Muscle layer of colon (tissue), 2 donors: ENCODE data around the gene ZFR2.

Experiments
- H3K27ac ChIP-seq: one replicate; pipeline ENCODE4 v1.7.0; 2013; ENCODE audit warnings: low read depth, mild to moderate bottlenecking, low read length, moderate library complexity
- H3K27me3 ChIP-seq, 2 donors: one replicate each; pipeline ENCODE4 v1.7.0; 2013; ENCODE audit warnings: low read length in 2 of 2, mild to moderate bottlenecking in 2 of 2; ENCODE audit not compliant: insufficient read depth in 2 of 2, control insufficient read depth in 1 of 2
- H3K36me3 ChIP-seq: one replicate; pipeline ENCODE4 v1.7.0; 2013; ENCODE audit warnings: mild to moderate bottlenecking, low read length; ENCODE audit not compliant: insufficient read depth
- H3K4me1 ChIP-seq: one replicate; pipeline ENCODE4 v1.7.0; 2013; ENCODE audit warnings: mild to moderate bottlenecking, low read length; ENCODE audit not compliant: insufficient read depth
- H3K4me3 ChIP-seq, 2 donors: one replicate each; pipeline ENCODE4 v1.7.0; 2013; ENCODE audit warnings: low read length in 2 of 2, low read depth in 1 of 2, mild to moderate bottlenecking in 1 of 2, moderate library complexity in 1 of 2
- H3K9ac ChIP-seq: one replicate; pipeline ENCODE4 v1.7.0; 2013; ENCODE audit warnings: low read length
- H3K9me3 ChIP-seq: one replicate; pipeline ENCODE4 v1.7.0; 2013; ENCODE audit warnings: mild to moderate bottlenecking, low read length
- donor health status: abdominal sarcoma.
- donor health status: Adenocarcinoma of cecum.

The ZFR2 gene

DNA sequence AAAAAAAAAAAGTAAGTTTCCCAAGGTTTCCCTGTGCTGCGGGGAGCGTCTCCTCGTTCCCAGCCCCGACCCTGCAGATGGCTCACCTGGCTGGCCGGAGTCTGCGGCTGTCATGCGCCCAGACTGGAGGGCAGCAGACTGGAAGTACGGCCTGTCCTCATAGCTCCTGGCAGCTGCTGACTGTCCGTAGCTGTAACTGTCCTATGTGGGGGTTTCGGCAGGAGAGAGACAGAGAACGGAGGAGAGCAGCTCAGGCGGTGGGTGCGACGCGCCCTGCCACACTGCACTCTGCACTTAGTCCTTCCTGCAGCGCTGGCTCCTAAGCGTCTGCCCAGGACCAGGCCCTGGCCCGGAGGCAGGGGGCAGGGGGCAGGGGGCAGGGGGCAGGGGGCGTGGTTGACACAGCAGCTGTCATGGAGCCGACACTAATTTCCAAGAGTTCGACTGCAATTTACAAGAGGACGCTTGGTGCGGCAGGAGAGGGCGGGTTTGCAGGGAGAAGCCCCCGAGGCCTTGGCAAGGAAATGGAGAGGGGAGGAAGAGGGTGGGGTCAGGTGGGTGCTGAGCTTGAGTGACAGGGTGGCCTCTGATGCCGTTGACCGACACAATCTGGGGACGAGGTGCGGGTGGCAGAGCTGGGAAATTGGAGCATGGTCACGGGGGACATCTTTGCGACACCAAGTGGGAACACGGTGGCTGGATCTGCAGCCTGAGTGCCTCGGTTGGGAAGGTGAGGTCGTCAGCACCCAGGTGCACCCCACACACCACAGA lies 35.1 kb downstream of the ZFR2 start:
- H3K27me3 ChIP-seq = peaks cover 0 to 5% of the 10 kb centered on the region in 2 donors
- H3K4me3 ChIP-seq = no peak overlapping the region
- no peaks in the 10 kb centered on the region for H3K9me3 ChIP-seq
- H3K4me1 ChIP-seq = no peaks in the 10 kb centered on the region
- no peaks in the 10 kb centered on the region for H3K36me3 ChIP-seq
- no peak overlapping the region for H3K27ac ChIP-seq
- no peak overlapping the region for H3K9ac ChIP-seq

DNA sequence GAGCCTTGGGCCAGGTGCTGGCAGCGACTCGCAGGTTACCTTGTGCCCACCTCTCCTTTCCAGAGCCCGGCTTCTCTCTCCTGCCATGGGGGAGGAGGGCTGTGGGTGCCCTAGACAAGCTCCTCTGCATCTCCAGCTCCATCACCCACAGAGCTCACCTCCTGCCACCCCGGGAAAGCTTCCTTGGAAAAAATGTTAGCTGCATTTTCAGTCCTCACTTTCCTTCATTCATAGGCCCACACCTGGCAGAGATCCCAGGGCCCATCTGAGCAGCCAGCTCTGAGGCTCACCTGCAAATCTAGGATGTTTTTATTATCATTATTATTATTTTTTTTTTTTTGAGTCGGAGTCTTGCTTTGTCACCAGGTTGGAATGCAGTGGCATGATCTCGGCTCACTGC lies 36.8 kb downstream of the ZFR2 start:
- peaks cover 0 to 5% of the 10 kb centered on the region in 2 donors for H3K27me3 ChIP-seq
- no peaks in the 10 kb centered on the region for H3K9me3 ChIP-seq
- no peaks in the 10 kb centered on the region for H3K4me1 ChIP-seq
- H3K4me3 ChIP-seq = no peak overlapping the region
- H3K27ac ChIP-seq = no peak overlapping the region
- H3K9ac ChIP-seq = no peak overlapping the region
- no peaks in the 10 kb centered on the region for H3K36me3 ChIP-seq

DNA sequence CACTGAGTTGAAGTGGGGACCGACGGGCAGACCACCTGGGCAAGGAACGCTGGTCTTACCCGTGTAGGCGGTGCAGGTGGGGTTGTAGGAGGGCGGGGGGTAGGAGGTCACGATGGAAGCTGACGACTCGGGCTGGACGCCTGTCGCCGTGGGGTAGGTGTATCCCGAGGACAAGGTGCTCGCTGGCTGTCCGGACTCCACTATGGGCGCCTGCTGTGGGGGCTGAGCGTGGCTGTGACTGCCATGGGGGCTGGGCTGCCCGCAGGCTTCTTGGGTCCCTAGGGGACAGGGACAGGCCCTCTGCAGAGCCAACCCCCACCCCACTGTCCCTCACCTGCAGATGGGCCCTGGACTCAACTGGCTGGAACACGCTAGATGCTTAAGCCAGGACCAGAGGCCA lies 37.2 kb downstream of the ZFR2 start:
- H3K9ac ChIP-seq = no peak overlapping the region
- H3K4me3 ChIP-seq = no peak overlapping the region
- H3K9me3 ChIP-seq = no peaks in the 10 kb centered on the region
- no peak overlapping the region for H3K27ac ChIP-seq
- H3K27me3 ChIP-seq = peaks cover 0 to 5% of the 10 kb centered on the region in 2 donors
- no peaks in the 10 kb centered on the region for H3K36me3 ChIP-seq
- no peaks in the 10 kb centered on the region for H3K4me1 ChIP-seq

DNA sequence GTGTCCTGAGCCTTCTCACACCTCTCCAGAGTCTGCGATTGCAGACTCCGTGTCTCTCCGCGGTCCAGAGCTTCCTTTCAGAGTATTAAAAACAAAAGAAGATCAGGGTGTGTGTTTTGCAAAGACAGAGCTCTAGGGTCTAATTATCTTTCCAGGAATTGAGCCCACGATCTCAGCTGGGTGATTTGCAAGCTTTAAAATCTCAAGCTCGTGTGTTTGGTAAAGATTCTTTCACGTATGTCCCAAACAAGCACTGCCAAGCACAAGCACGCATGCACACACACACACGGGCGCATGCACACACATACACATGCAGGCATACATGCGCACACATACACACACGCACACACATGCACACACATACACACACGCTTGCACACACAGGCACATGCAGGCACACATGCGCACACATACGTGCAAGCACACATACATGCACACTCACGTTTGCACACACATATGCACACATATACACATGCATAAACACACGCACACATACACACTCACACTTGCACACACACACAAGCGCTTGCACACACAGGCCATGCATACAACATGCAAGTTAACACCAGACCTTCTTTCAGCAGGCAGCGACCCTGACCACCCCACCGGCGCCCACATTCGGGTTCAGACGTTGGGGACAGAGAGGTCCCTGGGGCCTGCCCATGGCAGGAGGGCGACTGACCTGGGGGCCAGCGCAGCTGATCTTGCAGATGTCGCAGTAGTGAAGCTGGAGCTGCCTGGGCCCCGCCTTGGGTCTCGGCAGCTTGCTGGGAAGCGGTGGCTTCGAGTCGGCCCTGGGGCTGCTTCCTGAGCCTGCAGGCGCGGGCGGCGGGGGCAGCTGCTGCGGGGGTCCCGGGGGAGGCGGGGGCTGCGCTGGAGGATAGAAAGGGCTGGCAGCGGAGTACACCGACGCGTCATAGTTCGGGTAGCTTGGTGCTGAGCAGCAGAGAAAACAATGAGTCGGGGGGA lies 37.9 kb downstream of the ZFR2 start:
- no peaks in the 10 kb centered on the region for H3K9me3 ChIP-seq
- no peaks in the 10 kb centered on the region for H3K36me3 ChIP-seq
- no peak overlapping the region for H3K27ac ChIP-seq
- no peak overlapping the region for H3K9ac ChIP-seq
- H3K27me3 ChIP-seq = peaks cover 0 to 5% of the 10 kb centered on the region in 2 donors
- H3K4me1 ChIP-seq = no peaks in the 10 kb centered on the region
- H3K4me3 ChIP-seq = no peak overlapping the region

DNA sequence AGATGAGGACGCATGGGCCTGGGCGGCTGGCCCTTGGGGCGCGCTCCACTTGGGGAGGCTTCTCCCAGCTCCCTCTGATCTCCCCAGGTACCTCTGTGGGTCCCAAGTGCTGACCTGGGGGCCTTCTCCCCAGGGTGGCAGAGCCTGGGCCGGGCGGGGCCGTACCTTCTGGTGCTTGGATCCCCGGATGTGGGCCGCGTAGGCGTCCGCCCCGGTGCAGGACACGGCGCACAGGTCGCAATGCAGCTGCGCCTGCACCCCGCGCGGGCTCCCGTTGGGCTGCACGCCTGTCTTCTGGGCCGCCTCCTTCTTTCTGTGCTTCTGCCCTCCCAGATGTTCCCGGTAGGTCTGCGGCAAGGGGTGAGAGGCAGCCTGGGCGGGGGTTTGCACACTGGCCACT lies 41.5 kb downstream of the ZFR2 start:
- H3K36me3 ChIP-seq = no peaks in the 10 kb centered on the region
- no peak overlapping the region for H3K9ac ChIP-seq
- peaks cover 0 to 5% of the 10 kb centered on the region in 2 donors for H3K27me3 ChIP-seq
- no peaks in the 10 kb centered on the region for H3K4me1 ChIP-seq
- H3K4me3 ChIP-seq = no peak overlapping the region
- H3K9me3 ChIP-seq = no peaks in the 10 kb centered on the region
- H3K27ac ChIP-seq = no peak overlapping the region

DNA sequence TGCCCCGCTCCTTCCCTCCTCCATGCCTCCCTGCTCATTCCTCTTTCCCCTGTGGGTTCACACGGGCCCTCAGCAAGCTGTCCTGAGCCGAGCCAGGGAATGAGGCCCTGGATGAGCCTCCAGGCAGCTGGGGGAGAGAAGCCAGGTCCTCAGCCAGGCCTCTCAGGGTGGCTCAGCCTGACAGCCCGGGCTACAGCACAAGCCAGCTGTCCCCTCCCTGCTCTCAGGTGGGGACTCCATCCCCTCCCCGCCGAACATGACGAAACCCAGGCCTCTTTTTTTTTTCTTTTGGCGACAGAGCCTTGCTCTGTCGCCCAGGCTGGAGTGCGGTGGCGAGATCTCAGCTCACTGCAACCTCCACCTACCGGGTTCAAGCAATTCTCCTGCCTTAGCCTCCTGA lies 42.7 kb downstream of the ZFR2 start:
- Histone ChIP-seq H3K9ac (no peak overlapping the region), H3K4me3 (no peak overlapping the region), H3K9me3 (no peaks in the 10 kb centered on the region), H3K4me1 (no peaks in the 10 kb centered on the region), H3K27ac (no peak overlapping the region), H3K36me3 (no peaks in the 10 kb centered on the region), H3K27me3 (peaks cover 0 to 3% of the 10 kb centered on the region in 2 donors)

DNA sequence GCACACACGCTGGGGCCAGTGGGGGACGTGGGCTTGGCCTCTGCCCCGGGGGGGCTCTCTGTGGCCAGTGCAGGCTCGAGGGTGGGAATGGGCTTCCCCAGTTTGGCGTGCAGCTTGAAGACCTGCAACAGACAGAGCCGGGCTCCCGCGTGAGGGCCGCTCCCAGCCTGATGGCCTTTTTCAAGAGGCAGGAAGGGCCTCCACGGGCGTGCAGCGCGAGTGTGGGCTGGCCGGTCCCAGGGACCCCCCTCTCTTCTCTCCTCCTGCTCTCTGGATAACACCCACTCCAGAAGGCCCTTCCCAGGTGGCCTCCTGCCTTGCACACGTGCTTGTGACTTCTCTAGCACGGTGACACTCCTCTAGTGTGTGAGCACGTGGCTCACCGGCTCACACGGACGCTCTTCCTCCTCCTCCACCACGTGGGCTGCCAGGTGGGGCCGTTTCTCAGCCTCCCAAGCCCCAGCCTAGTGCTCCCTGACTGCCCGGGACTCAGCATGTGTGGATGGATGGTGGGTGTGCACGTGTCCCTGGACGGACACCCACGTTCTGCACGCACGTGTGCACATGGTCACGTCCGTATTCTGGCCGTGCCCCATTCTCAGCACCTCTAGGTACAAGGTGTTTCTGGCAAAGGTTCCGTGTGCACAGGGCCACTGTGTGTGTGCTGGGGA lies 43.4 kb downstream of the ZFR2 start:
- Histone ChIP-seq H3K36me3 (no peaks in the 10 kb centered on the region), H3K4me1 (no peaks in the 10 kb centered on the region), H3K9me3 (no peaks in the 10 kb centered on the region), H3K27me3 (no peaks in the 10 kb centered on the region), H3K4me3 (no peak overlapping the region), H3K9ac (no peak overlapping the region), H3K27ac (no peak overlapping the region)

DNA sequence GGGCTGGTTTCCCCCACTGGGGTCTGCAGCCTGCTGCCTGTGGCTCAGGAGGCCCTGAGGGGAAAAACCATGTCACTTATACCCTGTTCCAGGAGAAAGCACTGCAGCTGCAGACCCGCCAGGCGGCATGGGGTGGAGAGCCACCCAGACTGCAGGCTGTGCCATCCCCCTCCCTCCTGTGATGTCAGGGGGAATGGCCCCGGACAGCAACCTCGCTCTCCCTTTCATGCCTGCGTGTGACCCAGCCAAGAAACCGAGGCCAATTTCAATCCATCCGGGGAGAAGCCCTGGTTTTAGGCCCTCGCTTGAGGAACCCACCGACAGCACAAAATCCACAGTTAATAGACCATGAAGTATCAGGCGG lies 45.5 kb downstream of the ZFR2 start:
- H3K27ac ChIP-seq = no peak overlapping the region
- H3K36me3 ChIP-seq = no peaks in the 10 kb centered on the region
- no peaks in the 10 kb centered on the region for H3K4me1 ChIP-seq
- H3K9me3 ChIP-seq = no peaks in the 10 kb centered on the region
- no peak overlapping the region for H3K9ac ChIP-seq
- H3K27me3 ChIP-seq = no peaks in the 10 kb centered on the region
- H3K4me3 ChIP-seq = no peak overlapping the region

DNA sequence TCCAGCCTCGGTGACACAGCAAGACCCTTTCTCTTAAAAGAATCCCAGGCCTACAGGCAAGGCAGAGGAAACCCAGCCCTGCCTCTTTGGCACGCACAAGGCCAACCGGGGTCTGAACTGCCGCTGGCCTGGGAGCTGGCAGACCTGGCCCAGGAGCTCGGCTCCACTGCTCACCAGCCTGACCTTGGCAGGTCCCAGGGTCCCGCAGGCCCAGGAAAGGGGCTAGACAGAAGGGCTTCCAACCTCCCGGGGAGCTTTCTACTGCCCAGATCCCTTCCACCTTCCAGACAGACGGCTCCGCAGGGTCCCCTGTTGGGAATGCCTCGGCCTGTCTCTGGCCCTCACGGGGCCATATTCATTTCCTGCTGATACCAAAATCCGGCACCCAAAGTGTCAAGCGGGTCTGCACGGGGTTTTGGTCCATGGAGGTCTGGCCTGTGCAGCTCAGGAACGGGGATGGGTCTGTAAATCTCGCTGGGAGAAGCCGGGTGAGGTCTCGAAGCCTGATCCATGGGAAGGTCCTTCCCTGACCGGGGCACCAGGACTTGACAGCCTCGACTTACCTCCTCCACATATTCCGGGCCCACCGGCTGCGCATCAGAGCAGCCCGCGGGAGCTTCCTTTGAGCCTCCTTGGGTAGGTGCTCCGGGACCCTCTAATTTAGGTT lies 46.0 kb downstream of the ZFR2 start:
- Histone ChIP-seq H3K9me3 (no peaks in the 10 kb centered on the region), H3K4me3 (no peak overlapping the region), H3K4me1 (no peaks in the 10 kb centered on the region), H3K27me3 (no peaks in the 10 kb centered on the region), H3K27ac (no peak overlapping the region), H3K9ac (no peak overlapping the region), H3K36me3 (no peaks in the 10 kb centered on the region)

DNA sequence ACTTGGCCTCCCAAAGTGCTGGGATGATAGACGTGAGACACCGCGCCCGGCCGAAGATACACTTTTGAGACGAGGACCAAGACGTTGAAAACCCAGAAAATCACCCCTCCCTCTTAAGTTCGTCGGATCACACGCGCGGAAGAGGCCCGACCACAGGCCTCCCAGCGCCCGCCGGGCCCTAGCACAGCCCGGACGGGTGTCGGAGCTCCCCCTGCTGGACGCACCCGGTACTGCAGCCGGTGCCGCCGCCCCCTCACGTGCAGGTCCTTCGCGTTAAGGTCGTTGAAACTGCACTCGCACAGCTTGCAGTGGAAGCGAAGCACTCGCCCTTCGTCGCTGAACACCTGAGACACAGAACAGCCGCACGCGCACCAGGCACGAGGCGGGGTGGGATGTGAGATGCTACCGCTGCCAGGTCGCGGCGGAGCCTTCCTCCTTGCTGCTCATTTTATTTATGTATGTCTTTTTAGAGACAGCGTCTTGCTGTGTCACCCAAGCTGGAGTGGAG lies 46.9 kb downstream of the ZFR2 start:
- no peak overlapping the region for H3K27ac ChIP-seq
- H3K4me1 ChIP-seq = no peaks in the 10 kb centered on the region
- no peaks in the 10 kb centered on the region for H3K36me3 ChIP-seq
- H3K4me3 ChIP-seq = no peak overlapping the region
- no peaks in the 10 kb centered on the region for H3K27me3 ChIP-seq
- H3K9me3 ChIP-seq = no peaks in the 10 kb centered on the region
- no peak overlapping the region for H3K9ac ChIP-seq

DNA sequence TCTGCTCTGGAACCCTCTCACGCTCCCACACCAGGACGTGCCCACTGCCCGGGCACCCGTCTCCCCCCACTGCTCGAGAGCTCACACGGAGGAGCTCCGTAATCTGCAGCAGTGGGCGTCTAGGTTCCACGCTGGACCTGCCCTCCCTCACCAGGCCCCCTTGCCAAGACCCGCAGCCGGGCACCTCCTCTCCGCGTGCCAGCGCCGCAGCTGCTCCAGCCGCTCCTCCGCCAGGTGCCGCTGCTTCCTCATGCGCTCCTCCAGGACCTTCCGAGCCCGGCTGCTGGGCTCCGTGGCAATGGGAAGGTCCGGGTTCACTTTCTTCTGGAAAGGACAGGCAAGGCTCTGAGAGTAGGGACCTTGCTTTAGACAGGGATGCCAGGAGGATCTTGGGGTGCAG lies 47.7 kb downstream of the ZFR2 start:
- no peak overlapping the region for H3K4me3 ChIP-seq

More for the DNA sequence above, 47.7 kb downstream of the ZFR2 start:
- Histone ChIP-seq H3K4me1 (no peaks in the 10 kb centered on the region), H3K9ac (no peak overlapping the region), H3K36me3 (no peaks in the 10 kb centered on the region), H3K27me3 (no peaks in the 10 kb centered on the region), H3K27ac (no peak overlapping the region), H3K9me3 (no peaks in the 10 kb centered on the region)
